GM12878 (cell line): Measurements from ENCODE around the gene RAB34. TPM values are rescaled to one million over a fixed set of nuclear protein-coding genes. Genes with fewer than 3 reads are reported as not detected.

Experiments
- ATF7 ChIP-seq: fragments of 450-650 bp; IDR thresholded peaks from 2 replicates; pipeline ENCODE4 v1.6.1; 2016; ENCODE audit warnings: low read depth, mild to moderate bottlenecking
- CHD2 ChIP-seq: IDR thresholded peaks from 2 replicates; pipeline ENCODE4 v1.6.1; 2011; ENCODE audit warnings: low read depth, low read length, improper control_type of control experiment, borderline replicate concordance
- EP300 ChIP-seq, 2 experiments: fragments of 150-350 bp in 1 of 2; IDR thresholded peaks; 2 replicates each; pipeline ENCODE4 v1.6.1; 2011 to 2012; ENCODE audit warnings: low read depth in 2 of 2, low read length in 2 of 2, borderline replicate concordance in 1 of 2, improper control_type of control experiment in 1 of 2, inconsistent platforms in 1 of 2; ENCODE audit not compliant: control insufficient read depth in 1 of 2
- ETV6 ChIP-seq, 2 experiments: fragments of 450-650 bp in 1 of 2; IDR thresholded peaks in 1 of 2; conservative IDR thresholded peaks in 1 of 2; 2 replicates each; pipeline ENCODE4 v1.6.1; 2014; ENCODE audit warnings: antibody characterized with exemption in 1 of 2, borderline replicate concordance in 1 of 2, low read depth in 1 of 2, mild to moderate bottlenecking in 1 of 2, moderate library complexity in 1 of 2
- FOS ChIP-seq: IDR thresholded peaks from 3 replicates; pipeline ENCODE4 v1.6.1; 2011; ENCODE audit warnings: borderline replicate concordance; ENCODE audit not compliant: insufficient read length; ENCODE audit errors: extremely low read depth
- GATAD2B ChIP-seq: fragments of 450-650 bp; conservative IDR thresholded peaks from 2 replicates; pipeline ENCODE4 v1.6.1; 2017; ENCODE audit warnings: low read depth, mild to moderate bottlenecking, moderate library complexity
- MXI1 ChIP-seq: fragments of 150-350 bp; IDR thresholded peaks from 2 replicates; pipeline ENCODE4 v1.6.1; 2011; ENCODE audit warnings: low read depth, mild to moderate bottlenecking, inconsistent platforms, low read length, improper control_type of control experiment
- NR2C2 ChIP-seq: IDR thresholded peaks from 2 replicates; pipeline ENCODE4 v1.6.1; 2011; ENCODE audit warnings: borderline replicate concordance, low read depth; ENCODE audit not compliant: control insufficient read depth, insufficient read length
- TCF7 ChIP-seq: IDR thresholded peaks from 2 replicates; pipeline ENCODE4 v1.6.1; 2014; ENCODE audit warnings: antibody characterized with exemption, borderline replicate concordance
- ZNF217 ChIP-seq: fragments of 450-650 bp; IDR thresholded peaks from 2 replicates; pipeline ENCODE4 v1.6.1; 2017; ENCODE audit warnings: antibody characterized with exemption, mild to moderate bottlenecking
- ZZZ3 ChIP-seq: IDR thresholded peaks from 2 replicates; pipeline ENCODE4 v1.6.1; 2011; ENCODE audit warnings: low read depth; ENCODE audit not compliant: control insufficient read depth, insufficient read length
- polyA plus RNA-seq, 11 experiments: library from polyadenylated mRNA; depleted of rRNA in 4 of 11; unstranded in 6 of 11; stranded (reverse) in 5 of 11; fragments of >200 nt; fragmentation: Nextera tagmentation in 4 of 11; fragmentation: Illumina TruSeq in 1 of 11; extraction: Ambion mirVana in 4 of 11; extraction: Trizol in 1 of 11; gene quantifications; 1 replicate in 1 of 11; 2 replicates in 10 of 11; pipeline versions ENCODE4 v1.2.1 to v1.2.3, GENCODE V29; 2011 to 2016; ENCODE audit warnings: inconsistent platforms in 2 of 11, missing spikeins in 2 of 11, low read depth in 1 of 11
- total RNA-seq, 4 experiments: library from RNA; depleted of rRNA in 3 of 4; stranded (reverse); fragments of >200 nt in 3 of 4; fragmentation: Illumina TruSeq in 1 of 4; extraction: Trizol in 1 of 4; gene quantifications; 2 replicates each; pipeline versions ENCODE4 v1.2.1 to v1.2.3, GENCODE V29; 2013 to 2021
- TF ChIP-seq, protein P1 (sequence below): fragments of 150-350 bp; IDR thresholded peaks from 2 replicates; pipeline ENCODE4 v1.6.1; 2016; ENCODE audit warnings: low read depth, low read length
- TF ChIP-seq, protein P2 (sequence below): IDR thresholded peaks from 2 replicates; pipeline ENCODE4 v1.6.1; 2012; ENCODE audit warnings: improper control_type of control experiment, low read depth, low read length; ENCODE audit not compliant: insufficient replicate concordance
- TF ChIP-seq, protein P3 (sequence below): IDR thresholded peaks from 2 replicates; pipeline ENCODE4 v1.6.1; 2011; ENCODE audit warnings: borderline replicate concordance, low read depth, mild to moderate bottlenecking, moderate library complexity, mixed read lengths, low read length; ENCODE audit not compliant: insufficient read depth; ENCODE audit errors: extremely low read length
- TF ChIP-seq, protein P4 (sequence below): fragments of 450-650 bp; formaldehyde crosslinking; IDR thresholded peaks from 2 replicates; pipeline ENCODE4 v1.4.0; 2022; ENCODE audit warnings: mild to moderate bottlenecking, moderate library complexity

RAB34 gene
- total and polyA plus RNA-seq, 10 of the 15 experiments (the other 5 are each of a cell fraction or from before 2014, with no cell fraction given): 0.37 to 46.4 (median 32.8) TPM

DNA sequence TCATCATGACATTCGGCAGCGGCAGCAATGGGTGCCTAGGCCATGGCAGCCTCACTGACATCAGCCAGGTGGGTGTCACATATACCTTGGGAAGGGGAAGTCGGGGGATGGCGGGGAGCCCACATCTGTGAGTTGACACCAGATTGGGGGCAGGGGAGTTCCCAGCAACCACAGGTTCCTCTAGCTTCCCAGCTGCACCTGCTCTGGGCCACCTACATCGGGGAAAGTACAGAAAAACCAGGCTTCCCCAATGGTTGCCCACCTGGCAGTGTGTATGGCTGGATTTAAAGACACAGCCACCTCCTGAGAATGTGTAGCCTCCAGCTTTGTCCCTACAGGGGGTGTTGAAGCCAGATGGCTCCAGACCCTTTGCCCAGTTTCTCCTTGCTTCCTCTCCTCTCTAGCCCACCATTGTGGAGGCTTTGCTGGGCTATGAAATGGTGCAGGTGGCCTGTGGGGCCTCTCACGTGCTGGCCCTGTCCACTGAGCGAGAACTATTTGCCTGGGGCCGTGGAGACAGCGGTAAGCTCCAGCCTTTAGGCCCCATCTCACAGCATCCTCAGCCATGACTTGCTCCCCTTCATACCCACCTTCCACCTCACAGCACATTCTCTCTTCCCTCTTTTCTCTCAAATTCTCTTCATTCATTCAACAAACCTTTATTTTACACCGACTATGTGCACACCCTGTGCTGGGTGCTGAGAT lies 21.2 kb upstream of the RAB34 start (continued):
- TF ChIP-seq, protein P1, sequence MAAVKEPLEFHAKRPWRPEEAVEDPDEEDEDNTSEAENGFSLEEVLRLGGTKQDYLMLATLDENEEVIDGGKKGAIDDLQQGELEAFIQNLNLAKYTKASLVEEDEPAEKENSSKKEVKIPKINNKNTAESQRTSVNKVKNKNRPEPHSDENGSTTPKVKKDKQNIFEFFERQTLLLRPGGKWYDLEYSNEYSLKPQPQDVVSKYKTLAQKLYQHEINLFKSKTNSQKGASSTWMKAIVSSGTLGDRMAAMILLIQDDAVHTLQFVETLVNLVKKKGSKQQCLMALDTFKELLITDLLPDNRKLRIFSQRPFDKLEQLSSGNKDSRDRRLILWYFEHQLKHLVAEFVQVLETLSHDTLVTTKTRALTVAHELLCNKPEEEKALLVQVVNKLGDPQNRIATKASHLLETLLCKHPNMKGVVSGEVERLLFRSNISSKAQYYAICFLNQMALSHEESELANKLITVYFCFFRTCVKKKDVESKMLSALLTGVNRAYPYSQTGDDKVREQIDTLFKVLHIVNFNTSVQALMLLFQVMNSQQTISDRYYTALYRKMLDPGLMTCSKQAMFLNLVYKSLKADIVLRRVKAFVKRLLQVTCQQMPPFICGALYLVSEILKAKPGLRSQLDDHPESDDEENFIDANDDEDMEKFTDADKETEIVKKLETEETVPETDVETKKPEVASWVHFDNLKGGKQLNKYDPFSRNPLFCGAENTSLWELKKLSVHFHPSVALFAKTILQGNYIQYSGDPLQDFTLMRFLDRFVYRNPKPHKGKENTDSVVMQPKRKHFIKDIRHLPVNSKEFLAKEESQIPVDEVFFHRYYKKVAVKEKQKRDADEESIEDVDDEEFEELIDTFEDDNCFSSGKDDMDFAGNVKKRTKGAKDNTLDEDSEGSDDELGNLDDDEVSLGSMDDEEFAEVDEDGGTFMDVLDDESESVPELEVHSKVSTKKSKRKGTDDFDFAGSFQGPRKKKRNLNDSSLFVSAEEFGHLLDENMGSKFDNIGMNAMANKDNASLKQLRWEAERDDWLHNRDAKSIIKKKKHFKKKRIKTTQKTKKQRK: no peak
- TF ChIP-seq ZZZ3 (no peak), FOS (no peak), GATAD2B (no peak), ATF7 (peak; percentile 51; the same call in 1 of the 2 replicates), EP300 (IDR thresholded peaks at IDR 0.05; ENCODE audit: borderline replicate concordance in 1 of 2, control insufficient read depth in 1 of 2, low read depth in 2 of 2, low read length in 2 of 2) (peak; percentile 37 to 62; a peak in 3 of 4 replicates), MXI1 (no peak), NR2C2 (no peak), ZNF217 (no peak), ETV6 (conservative IDR thresholded peaks at IDR 0.05 in 1 of 2, IDR thresholded peaks at IDR 0.05 in 1 of 2; ENCODE audit: borderline replicate concordance in 1 of 2, low read depth in 1 of 2) (peak in 1 of 2 experiments; percentile 63; a peak in 2 of 4 replicates), CHD2 (no peak), TCF7 (no peak)
- TF ChIP-seq, protein P2, sequence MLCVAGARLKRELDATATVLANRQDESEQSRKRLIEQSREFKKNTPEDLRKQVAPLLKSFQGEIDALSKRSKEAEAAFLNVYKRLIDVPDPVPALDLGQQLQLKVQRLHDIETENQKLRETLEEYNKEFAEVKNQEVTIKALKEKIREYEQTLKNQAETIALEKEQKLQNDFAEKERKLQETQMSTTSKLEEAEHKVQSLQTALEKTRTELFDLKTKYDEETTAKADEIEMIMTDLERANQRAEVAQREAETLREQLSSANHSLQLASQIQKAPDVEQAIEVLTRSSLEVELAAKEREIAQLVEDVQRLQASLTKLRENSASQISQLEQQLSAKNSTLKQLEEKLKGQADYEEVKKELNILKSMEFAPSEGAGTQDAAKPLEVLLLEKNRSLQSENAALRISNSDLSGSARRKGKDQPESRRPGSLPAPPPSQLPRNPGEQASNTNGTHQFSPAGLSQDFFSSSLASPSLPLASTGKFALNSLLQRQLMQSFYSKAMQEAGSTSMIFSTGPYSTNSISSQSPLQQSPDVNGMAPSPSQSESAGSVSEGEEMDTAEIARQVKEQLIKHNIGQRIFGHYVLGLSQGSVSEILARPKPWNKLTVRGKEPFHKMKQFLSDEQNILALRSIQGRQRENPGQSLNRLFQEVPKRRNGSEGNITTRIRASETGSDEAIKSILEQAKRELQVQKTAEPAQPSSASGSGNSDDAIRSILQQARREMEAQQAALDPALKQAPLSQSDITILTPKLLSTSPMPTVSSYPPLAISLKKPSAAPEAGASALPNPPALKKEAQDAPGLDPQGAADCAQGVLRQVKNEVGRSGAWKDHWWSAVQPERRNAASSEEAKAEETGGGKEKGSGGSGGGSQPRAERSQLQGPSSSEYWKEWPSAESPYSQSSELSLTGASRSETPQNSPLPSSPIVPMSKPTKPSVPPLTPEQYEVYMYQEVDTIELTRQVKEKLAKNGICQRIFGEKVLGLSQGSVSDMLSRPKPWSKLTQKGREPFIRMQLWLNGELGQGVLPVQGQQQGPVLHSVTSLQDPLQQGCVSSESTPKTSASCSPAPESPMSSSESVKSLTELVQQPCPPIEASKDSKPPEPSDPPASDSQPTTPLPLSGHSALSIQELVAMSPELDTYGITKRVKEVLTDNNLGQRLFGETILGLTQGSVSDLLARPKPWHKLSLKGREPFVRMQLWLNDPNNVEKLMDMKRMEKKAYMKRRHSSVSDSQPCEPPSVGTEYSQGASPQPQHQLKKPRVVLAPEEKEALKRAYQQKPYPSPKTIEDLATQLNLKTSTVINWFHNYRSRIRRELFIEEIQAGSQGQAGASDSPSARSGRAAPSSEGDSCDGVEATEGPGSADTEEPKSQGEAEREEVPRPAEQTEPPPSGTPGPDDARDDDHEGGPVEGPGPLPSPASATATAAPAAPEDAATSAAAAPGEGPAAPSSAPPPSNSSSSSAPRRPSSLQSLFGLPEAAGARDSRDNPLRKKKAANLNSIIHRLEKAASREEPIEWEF: no peak
- TF ChIP-seq, protein P3, sequence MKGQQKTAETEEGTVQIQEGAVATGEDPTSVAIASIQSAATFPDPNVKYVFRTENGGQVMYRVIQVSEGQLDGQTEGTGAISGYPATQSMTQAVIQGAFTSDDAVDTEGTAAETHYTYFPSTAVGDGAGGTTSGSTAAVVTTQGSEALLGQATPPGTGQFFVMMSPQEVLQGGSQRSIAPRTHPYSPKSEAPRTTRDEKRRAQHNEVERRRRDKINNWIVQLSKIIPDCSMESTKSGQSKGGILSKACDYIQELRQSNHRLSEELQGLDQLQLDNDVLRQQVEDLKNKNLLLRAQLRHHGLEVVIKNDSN: peak; percentile 36
- TF ChIP-seq, protein P4, sequence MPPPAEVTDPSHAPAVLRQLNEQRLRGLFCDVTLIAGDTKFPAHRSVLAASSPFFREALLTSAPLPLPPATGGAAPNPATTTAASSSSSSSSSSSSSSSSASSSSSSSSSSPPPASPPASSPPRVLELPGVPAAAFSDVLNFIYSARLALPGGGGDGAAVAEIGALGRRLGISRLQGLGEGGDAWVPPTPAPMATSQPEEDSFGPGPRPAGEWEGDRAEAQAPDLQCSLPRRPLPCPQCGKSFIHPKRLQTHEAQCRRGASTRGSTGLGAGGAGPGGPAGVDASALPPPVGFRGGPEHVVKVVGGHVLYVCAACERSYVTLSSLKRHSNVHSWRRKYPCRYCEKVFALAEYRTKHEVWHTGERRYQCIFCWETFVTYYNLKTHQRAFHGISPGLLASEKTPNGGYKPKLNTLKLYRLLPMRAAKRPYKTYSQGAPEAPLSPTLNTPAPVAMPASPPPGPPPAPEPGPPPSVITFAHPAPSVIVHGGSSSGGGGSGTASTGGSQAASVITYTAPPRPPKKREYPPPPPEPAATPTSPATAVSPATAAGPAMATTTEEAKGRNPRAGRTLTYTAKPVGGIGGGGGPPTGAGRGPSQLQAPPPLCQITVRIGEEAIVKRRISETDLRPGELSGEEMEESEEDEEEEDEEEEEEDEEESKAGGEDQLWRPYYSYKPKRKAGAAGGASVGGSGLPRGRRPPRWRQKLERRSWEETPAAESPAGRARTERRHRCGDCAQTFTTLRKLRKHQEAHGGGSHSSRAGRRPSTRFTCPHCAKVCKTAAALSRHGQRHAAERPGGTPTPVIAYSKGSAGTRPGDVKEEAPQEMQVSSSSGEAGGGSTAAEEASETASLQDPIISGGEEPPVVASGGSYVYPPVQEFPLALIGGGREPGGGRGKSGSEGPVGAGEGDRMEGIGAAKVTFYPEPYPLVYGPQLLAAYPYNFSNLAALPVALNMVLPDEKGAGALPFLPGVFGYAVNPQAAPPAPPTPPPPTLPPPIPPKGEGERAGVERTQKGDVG (CRISPR knock-in tag): no peak
